HCT116 (cell line): ENCODE data around the gene MZT2B. TPM values are rescaled to one million over a fixed set of nuclear protein-coding genes. Genes with fewer than 3 reads are reported as not detected.
"Not testable (repeated sequence)": the region's sequence is repeated elsewhere in the genome, so short reads cannot be mapped to it uniquely, and the experiment has no call there.

Experiments used
- ATAC-seq: fragments of 200-7000 bp; cut with Tn5 transposase; 2 replicates; pipeline ENCODE4 v1.9.1; 2020; ENCODE audit warnings: mild to moderate bottlenecking, moderate library complexity
- BruUV-seq: library from RNA; stranded (reverse); fragments of 400-500 nt; replicated peaks from 2 replicates; lab custom pipeline; 2021; lab: Mats Ljungman, UMichigan
- CTCF ChIA-PET: fragments of 300-600 bp; sonication (Branson Sonifier 250); formaldehyde crosslinking; loops from one replicate; lab custom pipeline; 2021; ENCODE audit warnings: antibody characterized with exemption; lab: Charles Lee
- POLR2A ChIA-PET: fragments of 300-600, 350-600 bp; sonication (Branson Sonifier 250); formaldehyde crosslinking; loops from one replicate; lab custom pipeline; 2021; ENCODE audit warnings: antibody characterized with exemption; lab: Charles Lee
- RAD21 ChIA-PET, 2 experiments: fragments of 300-600 bp; sonication (Branson Sonifier 250); formaldehyde crosslinking; loops; one replicate each; lab custom pipeline; 2023; ENCODE audit warnings: low total read pairs in 2 of 2; ENCODE audit not compliant: uncharacterized antibody in 2 of 2, unreplicated experiment in 2 of 2, low non-redundant PET in 1 of 2; lab: Charles Lee
- DNase-seq: peaks from one replicate; pipeline ENCODE4 v3.0.0-alpha.2; 2010; ENCODE audit warnings: low read depth, low spot score
- H2AFZ ChIP-seq: fragments of 200-600 bp; shearing (Covaris generic), sonication (generic); 2 replicates; pipeline ENCODE4 v1.6.1; 2017; ENCODE audit warnings: low read depth, mixed run types, mixed read lengths, antibody characterized with exemption, low read length; ENCODE audit not compliant: poor library complexity, severe bottlenecking
- H3K27ac ChIP-seq: 2 replicates; pipeline ENCODE4 v1.5.1; 2012; ENCODE audit warnings: low read depth, low read length
- H3K27me3 ChIP-seq: fragments of 200-600 bp; sonication (generic); 2 replicates; pipeline ENCODE4 v1.6.1; 2016; ENCODE audit warnings: mixed run types, low read length, mixed read lengths; ENCODE audit not compliant: insufficient read depth
- H3K36me3 ChIP-seq, 2 experiments: fragments of 200-500 bp in 1 of 2; fragments of 200-600 bp in 1 of 2; sonication (Bioruptor generic) in 1 of 2; sonication (generic) in 1 of 2; 2 replicates each; pipeline versions ENCODE4 v1.5.1 to v1.6.1; 2014 to 2016; ENCODE audit warnings: low read length in 2 of 2, inconsistent platforms in 1 of 2, mixed read lengths in 1 of 2, mixed run types in 1 of 2; ENCODE audit not compliant: insufficient read depth in 2 of 2, control insufficient read depth in 1 of 2
- H3K4me1 ChIP-seq, 2 experiments: fragments of 200-600 bp in 1 of 2; sonication (generic) in 1 of 2; 2 replicates each; pipeline versions ENCODE4 v1.5.1 to v1.6.1; 2012 to 2017; ENCODE audit warnings: low read length in 2 of 2, inconsistent platforms in 1 of 2, mild to moderate bottlenecking in 1 of 2, mixed read lengths in 1 of 2, mixed run types in 1 of 2, moderate library complexity in 1 of 2; ENCODE audit not compliant: insufficient read depth in 2 of 2, control insufficient read depth in 1 of 2
- H3K4me2 ChIP-seq: fragments of 200-600 bp; sonication (generic); 2 replicates; pipeline ENCODE4 v1.6.1; 2017; ENCODE audit warnings: mixed run types, low read length, mixed read lengths
- H3K4me3 ChIP-seq, 2 experiments: fragments of 200-600 bp in 1 of 2; sonication (generic) in 1 of 2; replicated peaks in 1 of 2; 2 replicates each; pipeline ENCODE4 v1.5.1; 2011 to 2016; ENCODE audit warnings: low read length in 2 of 2, control low read depth in 1 of 2, low read depth in 1 of 2, mild to moderate bottlenecking in 1 of 2, mixed read lengths in 1 of 2, mixed run types in 1 of 2
- H3K79me2 ChIP-seq: fragments of 200-600 bp; sonication (generic); 2 replicates; pipeline ENCODE4 v1.6.1; 2017; ENCODE audit warnings: mild to moderate bottlenecking, mixed run types, low read length, moderate library complexity, mixed read lengths; ENCODE audit not compliant: insufficient read depth
- H3K9ac ChIP-seq: fragments of 200-600 bp; sonication (generic); 2 replicates; pipeline ENCODE4 v1.6.1; 2016; ENCODE audit warnings: low read length, mixed read lengths
- H3K9me2 ChIP-seq: fragments of 200-600 bp; sonication (generic), shearing (Covaris generic); 2 replicates; pipeline ENCODE4 v1.6.1; 2017; ENCODE audit warnings: mixed run types, mild to moderate bottlenecking, moderate library complexity; ENCODE audit not compliant: insufficient read depth
- H3K9me3 ChIP-seq, 2 experiments: fragments of 200-500 bp in 1 of 2; fragments of 200-600 bp in 1 of 2; sonication (Bioruptor generic) in 1 of 2; sonication (generic) in 1 of 2; 2 replicates each; pipeline ENCODE4 v1.6.1; 2014 to 2017; ENCODE audit warnings: low read length in 2 of 2, mixed read lengths in 2 of 2, inconsistent platforms in 1 of 2, low read depth in 1 of 2, mild to moderate bottlenecking in 1 of 2, mixed run types in 1 of 2, moderate library complexity in 1 of 2; ENCODE audit not compliant: control insufficient read depth in 1 of 2, insufficient read depth in 1 of 2
- H4K20me1 ChIP-seq: fragments of 200-600 bp; sonication (generic), shearing (Covaris generic); 2 replicates; pipeline ENCODE4 v1.6.1; 2017; ENCODE audit warnings: mixed run types, mild to moderate bottlenecking, moderate library complexity; ENCODE audit not compliant: insufficient read depth
- intact Hi-C: fragments of 100-400 bp; cut with micrococcal nuclease; formaldehyde crosslinking; loops from 2 replicates; pipeline ENCODE4 v1.10.0; 2022
- total RNA-seq: library from RNA; stranded (reverse); gene quantifications from one replicate; pipeline ENCODE4 v1.2.1, GENCODE V29; 2021; ENCODE audit not compliant: unreplicated experiment

Gene MZT2B
- total RNA-seq, 1 experiment from 2014 or later: 334 TPM

DNA sequence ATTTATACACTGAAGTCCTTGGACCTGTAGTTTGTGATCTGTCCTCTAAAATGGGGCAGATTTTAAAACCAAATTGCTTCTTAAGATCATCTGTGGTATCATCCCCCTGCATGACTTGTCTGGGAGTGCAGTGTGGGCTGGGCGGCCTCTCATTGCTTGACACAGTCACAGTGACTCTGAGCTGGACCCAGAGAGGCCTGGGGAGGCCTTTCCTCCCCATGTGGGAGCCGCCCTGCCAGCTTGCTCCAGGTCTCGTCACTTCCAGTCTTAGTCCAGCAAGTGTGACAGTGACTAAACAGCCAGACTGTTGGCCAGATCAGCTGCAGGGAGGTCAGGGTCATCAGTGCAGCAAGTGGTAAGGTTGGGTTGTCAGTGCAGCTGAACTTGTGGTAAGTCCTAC is 21.1 kb downstream of the MZT2B start:
- H3K9me2 ChIP-seq, H3K27me3 ChIP-seq, H3K27ac ChIP-seq, H3K4me3 ChIP-seq, H3K4me2 ChIP-seq, intact Hi-C loops, ATAC-seq, H4K20me1 ChIP-seq, CTCF ChIA-PET, H2AFZ ChIP-seq, H3K9me3 ChIP-seq, RAD21 ChIA-PET, H3K79me2 ChIP-seq, H3K4me1 ChIP-seq, H3K36me3 ChIP-seq, BruUV-seq, POLR2A ChIA-PET, DNase-seq, H3K9ac ChIP-seq: not testable (repeated sequence)

DNA sequence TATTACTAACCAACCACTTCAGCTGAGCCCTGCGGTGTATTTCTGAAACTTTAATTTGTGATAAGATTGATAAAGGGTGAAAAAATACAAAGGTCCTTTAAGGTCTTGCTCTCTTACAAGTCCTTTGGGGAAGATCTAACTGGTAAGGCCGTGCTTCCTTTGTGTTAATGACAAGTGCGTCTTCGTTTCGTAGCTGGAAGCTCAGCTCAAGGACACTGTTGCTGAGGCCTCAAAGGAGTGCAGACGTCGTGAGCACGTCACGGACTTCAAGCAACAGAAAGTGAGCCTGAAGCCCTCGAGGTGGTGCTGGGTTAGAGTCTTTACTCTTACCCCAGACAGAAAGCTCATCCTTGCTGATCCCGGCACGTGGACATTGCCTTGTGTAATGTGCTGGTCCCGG is 25.0 kb downstream of the MZT2B start:
- intact Hi-C loops, DNase-seq, H3K4me1 ChIP-seq, H2AFZ ChIP-seq, H3K4me3 ChIP-seq, POLR2A ChIA-PET, H3K9me2 ChIP-seq, RAD21 ChIA-PET, H3K79me2 ChIP-seq, H3K36me3 ChIP-seq, ATAC-seq, H4K20me1 ChIP-seq, CTCF ChIA-PET, H3K4me2 ChIP-seq, H3K27me3 ChIP-seq, BruUV-seq, H3K9me3 ChIP-seq, H3K9ac ChIP-seq, H3K27ac ChIP-seq: not testable (repeated sequence)

DNA sequence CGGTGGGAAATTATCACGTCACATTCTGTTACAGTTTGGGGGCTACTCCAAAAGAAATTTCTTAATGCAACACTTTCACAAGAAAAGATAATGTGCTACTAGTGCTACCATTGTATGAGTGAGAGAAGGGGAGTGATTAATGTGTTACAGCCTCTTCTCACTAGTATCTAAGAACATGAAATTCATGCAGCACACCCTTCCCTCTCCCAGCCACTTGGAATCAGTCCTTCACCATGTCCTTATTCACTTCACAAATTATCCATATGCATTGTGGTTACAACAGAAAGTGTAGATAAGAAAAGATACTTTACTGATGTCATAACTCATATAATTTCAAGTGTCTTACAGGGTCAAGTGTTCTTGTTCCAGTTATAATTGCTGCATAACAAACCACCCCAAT is 37.1 kb downstream of the MZT2B start:
- H3K9me2 ChIP-seq, H2AFZ ChIP-seq, H3K4me2 ChIP-seq, H3K9me3 ChIP-seq, POLR2A ChIA-PET, H3K27ac ChIP-seq, H3K4me3 ChIP-seq, CTCF ChIA-PET, ATAC-seq, H4K20me1 ChIP-seq, RAD21 ChIA-PET, intact Hi-C loops, H3K9ac ChIP-seq, H3K4me1 ChIP-seq, H3K79me2 ChIP-seq, H3K27me3 ChIP-seq, H3K36me3 ChIP-seq, BruUV-seq, DNase-seq: not testable (repeated sequence)
